Ovary (tissue), 9 donors: ENCODE measurements around the gene PDSS1. TPM values are rescaled to one million over a fixed set of nuclear protein-coding genes. Genes with fewer than 3 reads are reported as not detected.

Source experiments
- DNase-seq, 5 donors: peaks; one replicate each; pipeline ENCODE4 v3.0.0-alpha.2; 2019 to 2020
- H3K27ac ChIP-seq, 2 donors: fragments of 200-600 bp; one replicate each; pipeline versions ENCODE4 v1.5.1 to v1.8.0; 2019 to 2022
- H3K27me3 ChIP-seq: fragments of 200-600 bp; one replicate; pipeline ENCODE4 v1.8.0; 2022
- H3K36me3 ChIP-seq: fragments of 200-600 bp; sonication (generic); one replicate; pipeline ENCODE4 v1.5.1; 2019
- H3K4me1 ChIP-seq: one replicate; pipeline ENCODE4 v1.8.1; 2013; ENCODE audit warnings: mild to moderate bottlenecking, moderate library complexity; ENCODE audit not compliant: insufficient read depth
- H3K4me3 ChIP-seq: fragments of 200-600 bp; sonication (generic); one replicate; pipeline ENCODE4 v1.5.1; 2017
- H3K9me3 ChIP-seq, 2 donors: fragments of 200-600 bp in 1 of 2; sonication (generic) in 1 of 2; one replicate each; pipeline versions ENCODE4 v1.5.1 to v1.8.1; 2013 to 2019; ENCODE audit warnings: mild to moderate bottlenecking in 1 of 2, moderate library complexity in 1 of 2
- EP300 ChIP-seq: sonication (generic); formaldehyde crosslinking; IDR thresholded peaks from one replicate; pipeline ENCODE4 v1.6.1; 2017; ENCODE audit warnings: antibody characterized with exemption
- POLR2A ChIP-seq: fragments of 450-650 bp; IDR thresholded peaks from one replicate; pipeline ENCODE4 v1.6.1; 2017; ENCODE audit warnings: antibody characterized with exemption, mild to moderate bottlenecking, moderate library complexity
- WGBS, 3 donors: extraction: QIAGEN DNeasy Blood & Tissue Kit in 1 of 3; methylation state at CpG; one replicate each; pipeline versions ENCODE4 v1.1.5 to v1.1.7; 2013 to 2017; 5-methylcytosine and 5-hydroxymethylcytosine counted together
- intact Hi-C, 4 donors: fragments of 100-400 bp; cut with DNase I; formaldehyde crosslinking; loops; one replicate each; pipeline versions ENCODE4 v1.11.0 to v1.15.1; 2022 to 2023
- polyA plus RNA-seq, 2 donors: library from polyadenylated mRNA; stranded (reverse); fragments of 200-250 nt in 1 of 2; fragments of 350-450 nt in 1 of 2; fragmentation: Illumina TruSeq in 1 of 2; extraction: RNeasy Lipid Tissue Mini Kit (QIAGEN cat#74804) in 1 of 2; gene quantifications; one replicate each; pipeline ENCODE4 v1.2.3, GENCODE V29; 2013 to 2014
- total RNA-seq, 7 donors: library from RNA; depleted of rRNA in 2 of 7; stranded (reverse); fragments of >200 nt in 2 of 7; fragmentation: NEBNext Ultra II Directional in 3 of 7; extraction: Animal tissue kit (Norgen Biotek cat#: 25700) in 3 of 7; gene quantifications; one replicate each; pipeline versions ENCODE4 v1.1.0 to v1.2.4, GENCODE V29; 2016 to 2023
- TF ChIP-seq, protein P1 (sequence below), 3 donors: fragments of 450-650 bp in 2 of 3; fragments of 200-600 bp in 1 of 3; IDR thresholded peaks; one replicate each; pipeline versions ENCODE4 v1.5.1 to v1.8.0; 2016 to 2022; ENCODE audit warnings: antibody characterized with exemption in 3 of 3, mild to moderate bottlenecking in 1 of 3
- donor health status: DM: no; HTN: no; CAD: no; lungs with moderate emphysema.
- donor health status: DM: no; HTN: no; CAD: no.
- donor health status: Bipolar disorder and iron deficiency.
- donor health status: DM: yes; HTN: yes; CAD: no.
- donor health status: DM: no; HTN: no; CAD: no.
- donor health status: DM: yes; HTN: yes; CAD: no.

PDSS1 gene
- total and polyA plus RNA-seq, 9 donors = 2.7 to 7.1 (median 3.9) TPM

DNA sequence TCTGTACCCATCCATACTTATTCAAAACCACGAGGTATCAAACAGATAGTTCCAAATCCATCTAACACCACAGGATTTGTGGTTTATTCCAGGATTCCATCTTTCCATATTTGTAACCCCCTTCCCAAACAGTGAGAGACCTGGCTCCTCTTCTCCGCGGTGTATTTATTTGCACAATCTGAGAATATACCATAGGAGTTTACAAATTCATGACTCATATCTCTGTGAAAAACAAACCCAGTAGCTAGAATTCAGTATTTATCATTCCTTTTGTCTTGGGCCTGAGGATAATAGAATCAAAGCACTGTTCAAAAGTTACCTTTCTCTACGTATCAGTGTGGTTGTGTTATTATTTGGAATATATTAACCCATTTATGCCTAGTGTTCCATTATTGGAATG is 31.9 kb downstream of the PDSS1 start:
- Histone ChIP-seq H3K9me3 (no peaks in the 10 kb centered on the region), H3K27ac (no peak overlapping the region), H3K36me3 (no peaks in the 10 kb centered on the region), H3K4me3 (no peak overlapping the region), H3K27me3 (no peaks in the 10 kb centered on the region), H3K4me1 (no peaks in the 10 kb centered on the region)
- intact Hi-C loops = loop anchor here in 2 of 4 donors (5.0 to 10.0 kb wide), 2 partner anchors 155 to 158 kb away; no protein-coding TSS in a partner anchor
- TF ChIP-seq POLR2A (no peak), EP300 (no peak)
- TF ChIP-seq, protein P1, sequence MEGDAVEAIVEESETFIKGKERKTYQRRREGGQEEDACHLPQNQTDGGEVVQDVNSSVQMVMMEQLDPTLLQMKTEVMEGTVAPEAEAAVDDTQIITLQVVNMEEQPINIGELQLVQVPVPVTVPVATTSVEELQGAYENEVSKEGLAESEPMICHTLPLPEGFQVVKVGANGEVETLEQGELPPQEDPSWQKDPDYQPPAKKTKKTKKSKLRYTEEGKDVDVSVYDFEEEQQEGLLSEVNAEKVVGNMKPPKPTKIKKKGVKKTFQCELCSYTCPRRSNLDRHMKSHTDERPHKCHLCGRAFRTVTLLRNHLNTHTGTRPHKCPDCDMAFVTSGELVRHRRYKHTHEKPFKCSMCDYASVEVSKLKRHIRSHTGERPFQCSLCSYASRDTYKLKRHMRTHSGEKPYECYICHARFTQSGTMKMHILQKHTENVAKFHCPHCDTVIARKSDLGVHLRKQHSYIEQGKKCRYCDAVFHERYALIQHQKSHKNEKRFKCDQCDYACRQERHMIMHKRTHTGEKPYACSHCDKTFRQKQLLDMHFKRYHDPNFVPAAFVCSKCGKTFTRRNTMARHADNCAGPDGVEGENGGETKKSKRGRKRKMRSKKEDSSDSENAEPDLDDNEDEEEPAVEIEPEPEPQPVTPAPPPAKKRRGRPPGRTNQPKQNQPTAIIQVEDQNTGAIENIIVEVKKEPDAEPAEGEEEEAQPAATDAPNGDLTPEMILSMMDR (IDR thresholded peaks at IDR 0.05) = no peak
- DNase-seq = no peak
- 76 to 86% (median 82%) methylated on average over 4 of the region's 4 CpGs for WGBS, 3 donors

DNA sequence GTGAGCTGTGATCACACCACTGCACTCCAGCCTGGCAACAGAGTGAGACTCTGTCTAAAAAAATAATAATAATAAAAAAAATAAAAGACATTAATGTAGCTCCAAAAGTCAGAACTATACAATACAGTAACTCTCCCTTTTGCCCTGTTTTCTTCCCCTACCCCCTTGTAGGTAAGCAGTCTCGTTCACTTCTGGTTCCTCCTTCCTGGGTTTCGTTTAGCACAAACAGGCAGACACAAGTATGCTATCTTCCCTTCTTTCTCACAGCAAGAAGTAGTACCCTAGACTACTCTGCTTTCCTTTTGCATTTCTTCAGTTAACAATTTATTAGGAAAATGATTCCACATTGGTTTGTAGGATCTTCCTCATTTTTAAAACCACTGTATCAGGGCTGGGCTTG is 33.1 kb downstream of the PDSS1 start:
- TF ChIP-seq POLR2A = no peak
- no peak for TF ChIP-seq EP300
- TF ChIP-seq, protein P1 (IDR thresholded peaks at IDR 0.05) = no peak
- Histone ChIP-seq H3K4me3 (no peak overlapping the region), H3K27ac (no peak overlapping the region), H3K36me3 (no peaks in the 10 kb centered on the region), H3K4me1 (no peaks in the 10 kb centered on the region), H3K9me3 (no peaks in the 10 kb centered on the region), H3K27me3 (no peaks in the 10 kb centered on the region)
- WGBS, 3 donors = 90 to 96% (median 90%) methylated on average over 2 of the region's 2 CpGs
- intact Hi-C loops = no loop called here
- DNase-seq = no peak

DNA sequence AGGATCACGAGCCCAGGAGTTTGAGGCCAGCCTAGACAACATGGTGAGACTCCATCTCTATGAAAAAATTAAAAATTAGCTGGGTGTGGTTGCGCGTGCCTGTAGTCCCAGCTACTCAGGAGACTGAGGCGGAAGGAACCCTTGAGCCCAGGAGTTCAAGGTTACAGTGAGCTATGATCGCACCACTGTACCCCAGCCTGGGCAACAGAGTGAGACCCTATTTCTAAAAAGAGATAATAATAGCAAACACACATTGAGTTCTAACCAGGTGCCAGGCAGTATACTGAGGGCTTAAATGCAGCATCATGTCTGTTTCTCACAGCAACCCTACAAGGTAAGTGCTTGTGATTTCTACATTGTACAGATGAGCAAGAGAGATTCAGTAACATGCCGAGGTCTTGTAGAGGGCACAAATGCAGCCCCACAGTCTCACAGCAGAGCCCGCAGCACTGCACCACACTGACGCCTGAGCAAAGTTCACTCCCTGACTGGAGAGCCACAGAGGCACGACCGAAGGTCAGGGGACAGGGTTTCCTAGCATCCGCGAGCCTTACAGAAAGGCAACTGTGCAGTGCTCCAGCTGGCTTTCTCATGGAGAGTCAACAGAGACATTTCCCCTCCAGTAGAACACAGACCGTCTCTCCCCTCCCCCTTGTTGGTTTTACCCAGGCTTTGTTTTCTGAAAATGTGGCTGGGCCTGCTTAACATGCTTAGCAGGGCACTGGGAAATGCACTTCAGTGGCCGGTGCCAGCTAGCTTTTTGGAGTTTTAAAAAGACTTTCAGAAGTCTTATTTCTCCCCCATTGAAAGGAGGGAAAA is 36.5 kb downstream of the PDSS1 start:
- no peak overlapping the region for H3K27ac ChIP-seq
- WGBS, 3 donors = 80 to 90% (median 86%) methylated on average over 14 of the region's 14 CpGs
- no peak for TF ChIP-seq EP300
- TF ChIP-seq POLR2A = no peak
- TF ChIP-seq, protein P1 (IDR thresholded peaks at IDR 0.05) = no peak
- no peak overlapping the region for H3K4me3 ChIP-seq
- no peaks in the 10 kb centered on the region for H3K9me3 ChIP-seq
- intact Hi-C loops = no loop called here
- H3K36me3 ChIP-seq = no peaks in the 10 kb centered on the region
- DNase-seq = no peak
- H3K27me3 ChIP-seq = no peaks in the 10 kb centered on the region
- no peaks in the 10 kb centered on the region for H3K4me1 ChIP-seq

DNA sequence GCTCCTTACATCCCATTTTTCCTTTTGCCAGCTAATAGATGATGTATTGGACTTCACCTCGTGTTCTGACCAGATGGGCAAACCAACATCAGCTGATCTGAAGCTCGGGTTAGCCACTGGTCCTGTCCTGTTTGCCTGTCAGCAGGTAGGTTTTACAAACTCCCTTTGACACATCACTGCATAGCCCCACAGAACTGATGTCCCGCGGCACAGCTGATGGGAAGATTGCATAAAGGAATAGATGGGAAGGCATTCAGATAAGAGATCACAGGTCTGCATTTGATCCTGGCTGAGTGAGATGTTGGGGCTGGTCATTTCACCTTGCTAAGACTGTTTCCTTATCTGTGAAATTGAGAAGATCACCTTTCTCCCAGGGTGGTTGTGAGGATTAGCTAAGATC is 37.9 kb downstream of the PDSS1 start:
- Histone ChIP-seq H3K27ac (no peak overlapping the region), H3K4me3 (no peak overlapping the region), H3K4me1 (no peaks in the 10 kb centered on the region), H3K27me3 (no peaks in the 10 kb centered on the region), H3K36me3 (no peaks in the 10 kb centered on the region), H3K9me3 (no peaks in the 10 kb centered on the region)
- no peak for DNase-seq
- no peak for TF ChIP-seq EP300
- intact Hi-C loops = no loop called here
- WGBS, 3 donors = 93 to 97% (median 94%) methylated on average over 4 of the region's 4 CpGs

DNA sequence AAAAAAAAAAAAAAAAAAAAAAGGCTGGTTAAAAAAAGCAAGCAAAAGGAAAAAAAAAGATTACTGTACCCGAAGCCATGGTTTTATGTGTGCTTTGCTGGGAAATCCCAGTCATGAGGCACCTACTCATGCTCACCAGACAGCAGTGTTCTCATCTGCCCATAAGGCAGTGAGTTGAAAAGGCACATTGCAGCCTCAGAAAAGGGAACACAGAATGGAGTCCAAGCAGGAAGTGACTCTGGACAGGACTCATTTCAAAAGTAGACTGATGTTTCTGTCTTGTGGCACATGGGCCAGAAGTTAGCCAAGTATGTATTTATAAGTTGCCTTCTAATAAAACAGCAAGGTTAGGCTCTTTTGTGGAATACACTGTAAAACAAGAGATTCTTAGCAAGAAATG is 40.2 kb downstream of the PDSS1 start:
- Histone ChIP-seq H3K4me1 (no peaks in the 10 kb centered on the region), H3K4me3 (no peak overlapping the region), H3K27me3 (no peaks in the 10 kb centered on the region), H3K9me3 (no peaks in the 10 kb centered on the region), H3K36me3 (no peaks in the 10 kb centered on the region), H3K27ac (no peak overlapping the region)
- TF ChIP-seq, protein P1 (IDR thresholded peaks at IDR 0.05) = no peak
- intact Hi-C loops = no loop called here
- no peak for DNase-seq
- WGBS, 3 donors = 63 to 79% (median 71%) methylated on average over 1 of the region's 1 CpG
